ENCODE measurements around the gene SLC25A10.

The SLC25A10 gene

GRCh38 chr17:81682565-81683207 is 29.4 kb upstream of the SLC25A10 start:
- DNase-seq (ENCODE audit: low read depth, low spot score): no peak
- H3K9me3 ChIP-seq (ENCODE audit: insufficient read depth, low read length): no peaks in the 10 kb centered on the region
- no peaks in the 10 kb centered on the region for H3K27me3 ChIP-seq (ENCODE audit: insufficient read depth, insufficient read length)
- H3K9ac ChIP-seq (ENCODE audit: insufficient read length, low read depth): peak overlapping the region; percentile 99
- peaks cover 14% of the 10 kb centered on the region for H3K4me1 ChIP-seq (ENCODE audit: insufficient read depth, insufficient read length)
- TF ChIP-seq SUZ12 (IDR thresholded peaks at IDR 0.05; ENCODE audit: extremely low read depth, insufficient read depth, insufficient read length) (no peak), ZNF274 (IDR thresholded peaks at IDR 0.05; ENCODE audit: low read depth, low read length) (no peak), YY1 (IDR thresholded peaks at IDR 0.05; ENCODE audit: insufficient read depth, insufficient read length) (no peak)
- H3K4me3 ChIP-seq (ENCODE audit: insufficient read length, low read depth): peak overlapping the region; percentile 97
- peaks cover 56% of the 10 kb centered on the region for H3K36me3 ChIP-seq (ENCODE audit: insufficient read depth, insufficient read length, low read length)

- Histone ChIP-seq H3K27me3 (ENCODE audit: insufficient read depth, insufficient read length) (no peaks in the 10 kb centered on the region), H3K4me3 (ENCODE audit: insufficient read length, low read depth) (peak overlapping the region; percentile 97), H3K9ac (ENCODE audit: insufficient read length, low read depth) (peak overlapping the region; percentile 99), H3K36me3 (ENCODE audit: insufficient read depth, insufficient read length, low read length) (peaks cover 61% of the 10 kb centered on the region), H3K4me1 (ENCODE audit: insufficient read depth, insufficient read length) (peaks cover 14% of the 10 kb centered on the region), H3K9me3 (ENCODE audit: insufficient read depth, low read length) (no peaks in the 10 kb centered on the region)
- no peak for DNase-seq (ENCODE audit: low read depth, low spot score)
- no peak for TF ChIP-seq ZNF274 (IDR thresholded peaks at IDR 0.05; ENCODE audit: low read depth, low read length)
- TF ChIP-seq YY1 (IDR thresholded peaks at IDR 0.05; ENCODE audit: insufficient read depth, insufficient read length): peak; percentile 3
Observed at GRCh38 chr17:81683208-81683583, 28.9 kb upstream of the SLC25A10 start.

- Histone ChIP-seq H3K27me3 (ENCODE audit: insufficient read depth, insufficient read length) (no peaks in the 10 kb centered on the region), H3K9me3 (ENCODE audit: insufficient read depth, low read length) (no peaks in the 10 kb centered on the region), H3K9ac (ENCODE audit: insufficient read length, low read depth) (peak within 1 kb of the TSS; percentile 99), H3K4me1 (ENCODE audit: insufficient read depth, insufficient read length) (peaks cover 14% of the 10 kb centered on the region), H3K4me3 (ENCODE audit: insufficient read length, low read depth) (peak within 1 kb of the TSS; percentile 97), H3K36me3 (ENCODE audit: insufficient read depth, insufficient read length, low read length) (peaks cover 67% of the 10 kb centered on the region)
- TF ChIP-seq YY1 (IDR thresholded peaks at IDR 0.05; ENCODE audit: insufficient read depth, insufficient read length): no peak
- no peak for TF ChIP-seq ZNF274 (IDR thresholded peaks at IDR 0.05; ENCODE audit: low read depth, low read length)
- no peak for TF ChIP-seq SUZ12 (IDR thresholded peaks at IDR 0.05; ENCODE audit: extremely low read depth, insufficient read depth, insufficient read length)
- peak; percentile 96 for DNase-seq (ENCODE audit: low read depth, low spot score)
Observed at GRCh38 chr17:81683584-81684441, 28.3 kb upstream of the SLC25A10 start, which contains the start of the genes ARL16 and HGS. Gene ARL16, minus strand, starts transcription at chr17:81683797. Its CDS starts 44 bp downstream, at chr17:81683753. Gene HGS, plus strand, starts transcription at chr17:81684011. Its CDS starts 56 bp downstream, at chr17:81684067.

DNA sequence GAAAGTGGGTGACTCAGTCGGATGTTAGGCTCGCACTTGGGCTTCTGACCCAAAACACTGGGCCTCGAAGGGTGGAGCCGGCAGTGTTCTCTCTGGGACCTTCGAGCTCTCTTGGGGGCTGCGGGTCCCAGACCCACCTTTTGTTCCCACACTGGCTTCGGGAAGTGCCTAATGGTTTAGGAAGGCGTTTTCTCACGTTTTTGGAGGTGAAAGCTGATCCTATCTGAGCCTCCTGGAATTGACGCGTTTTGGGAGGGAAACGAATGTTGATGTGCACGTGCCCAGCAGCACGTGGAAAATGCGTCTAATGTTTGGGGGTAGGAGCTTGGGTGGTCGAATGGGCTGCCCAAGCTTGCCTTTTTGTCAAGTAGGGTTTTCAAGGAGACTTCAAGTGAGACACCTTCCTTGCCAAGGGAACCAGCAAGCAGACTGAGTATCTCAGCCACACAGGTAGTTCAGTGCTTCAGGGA is 27.6 kb upstream of the SLC25A10 start:
- no peak for TF ChIP-seq SUZ12 (IDR thresholded peaks at IDR 0.05; ENCODE audit: extremely low read depth, insufficient read depth, insufficient read length)
- TF ChIP-seq ZNF274 (IDR thresholded peaks at IDR 0.05; ENCODE audit: low read depth, low read length): no peak
- TF ChIP-seq YY1 (IDR thresholded peaks at IDR 0.05; ENCODE audit: insufficient read depth, insufficient read length): no peak
- peak overlapping the region; percentile 91 for H3K4me3 ChIP-seq (ENCODE audit: insufficient read length, low read depth)
- no peaks in the 10 kb centered on the region for H3K27me3 ChIP-seq (ENCODE audit: insufficient read depth, insufficient read length)
- peaks cover 14% of the 10 kb centered on the region for H3K4me1 ChIP-seq (ENCODE audit: insufficient read depth, insufficient read length)
- H3K36me3 ChIP-seq (ENCODE audit: insufficient read depth, insufficient read length, low read length): peaks cover 74% of the 10 kb centered on the region
- H3K9ac ChIP-seq (ENCODE audit: insufficient read length, low read depth): peak overlapping the region; percentile 94
- no peak for DNase-seq (ENCODE audit: low read depth, low spot score)
- no peaks in the 10 kb centered on the region for H3K9me3 ChIP-seq (ENCODE audit: insufficient read depth, low read length)

DNA sequence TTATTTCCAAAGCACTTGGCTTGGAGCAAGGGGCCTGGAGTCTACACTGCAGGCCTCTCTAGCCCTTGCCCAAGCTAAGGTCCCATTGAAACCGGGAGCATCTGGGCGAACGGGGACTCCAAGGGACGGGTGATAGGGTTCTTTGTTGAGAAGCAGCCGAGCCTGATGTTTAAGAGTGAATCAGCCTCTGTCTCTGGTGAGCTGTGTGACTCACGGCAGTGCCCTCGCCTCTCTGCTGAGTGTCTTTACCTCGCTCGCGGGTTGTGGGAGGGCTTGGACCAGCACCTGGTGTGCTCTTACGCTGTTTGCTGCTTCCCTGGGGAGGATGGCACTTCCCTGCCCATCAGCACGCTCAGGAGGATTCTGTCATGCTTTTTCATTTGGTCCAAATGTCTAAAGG is 27.0 kb upstream of the SLC25A10 start:
- no peak for DNase-seq (ENCODE audit: low read depth, low spot score)
- H3K27me3 ChIP-seq (ENCODE audit: insufficient read depth, insufficient read length): no peaks in the 10 kb centered on the region
- TF ChIP-seq ZNF274 (IDR thresholded peaks at IDR 0.05; ENCODE audit: low read depth, low read length) (no peak), SUZ12 (IDR thresholded peaks at IDR 0.05; ENCODE audit: extremely low read depth, insufficient read depth, insufficient read length) (no peak), YY1 (IDR thresholded peaks at IDR 0.05; ENCODE audit: insufficient read depth, insufficient read length) (no peak)
- H3K4me1 ChIP-seq (ENCODE audit: insufficient read depth, insufficient read length): peaks cover 14% of the 10 kb centered on the region
- H3K4me3 ChIP-seq (ENCODE audit: insufficient read length, low read depth): peak overlapping the region; percentile 91
- H3K9me3 ChIP-seq (ENCODE audit: insufficient read depth, low read length): no peaks in the 10 kb centered on the region
- peaks cover 75% of the 10 kb centered on the region for H3K36me3 ChIP-seq (ENCODE audit: insufficient read depth, insufficient read length, low read length)
- H3K9ac ChIP-seq (ENCODE audit: insufficient read length, low read depth): peak overlapping the region; percentile 94

DNA sequence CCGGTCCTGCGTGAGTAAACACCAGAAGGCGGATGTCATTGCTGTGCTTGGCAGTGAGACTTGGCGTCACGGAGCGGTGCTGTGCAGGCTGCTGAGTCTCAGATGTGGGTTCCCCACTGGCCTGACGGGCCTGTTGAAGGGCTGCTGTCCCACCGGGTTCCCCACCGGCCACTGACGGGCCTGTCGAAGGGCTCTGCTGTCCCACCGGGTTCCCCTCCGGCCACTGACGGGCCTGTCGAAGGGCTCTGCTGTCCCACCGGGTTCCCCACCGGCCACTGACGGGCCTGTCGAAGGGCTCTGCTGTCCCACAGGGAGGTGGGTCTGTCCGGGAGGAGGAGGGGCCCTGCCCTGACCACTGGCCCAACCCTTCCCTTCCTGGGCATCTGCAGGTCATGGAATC is 25.5 kb upstream of the SLC25A10 start:
- Histone ChIP-seq H3K36me3 (ENCODE audit: insufficient read depth, insufficient read length, low read length) (peaks cover 76% of the 10 kb centered on the region), H3K27me3 (ENCODE audit: insufficient read depth, insufficient read length) (no peaks in the 10 kb centered on the region), H3K4me3 (ENCODE audit: insufficient read length, low read depth) (no peak overlapping the region), H3K9ac (ENCODE audit: insufficient read length, low read depth) (no peak overlapping the region), H3K9me3 (ENCODE audit: insufficient read depth, low read length) (no peaks in the 10 kb centered on the region), H3K4me1 (ENCODE audit: insufficient read depth, insufficient read length) (peaks cover 14% of the 10 kb centered on the region)
- no peak for DNase-seq (ENCODE audit: low read depth, low spot score)
- TF ChIP-seq ZNF274 (IDR thresholded peaks at IDR 0.05; ENCODE audit: low read depth, low read length) (no peak), SUZ12 (IDR thresholded peaks at IDR 0.05; ENCODE audit: extremely low read depth, insufficient read depth, insufficient read length) (no peak), YY1 (IDR thresholded peaks at IDR 0.05; ENCODE audit: insufficient read depth, insufficient read length) (no peak)

All from NT2/D1 (cell line).